Duodenal mucosa (tissue), 2 donors: ENCODE results near the gene PNPLA6.

Experiments
- H3K27ac ChIP-seq: one replicate; pipeline ENCODE4 v1.7.0; 2013; ENCODE audit warnings: low read depth, low read length
- H3K27me3 ChIP-seq, 2 donors: one replicate each; pipeline ENCODE4 v1.7.0; 2013; ENCODE audit warnings: low read length in 2 of 2, control low read depth in 1 of 2; ENCODE audit not compliant: insufficient read depth in 2 of 2, control insufficient read depth in 1 of 2
- H3K36me3 ChIP-seq, 2 donors: one replicate each; pipeline ENCODE4 v1.7.0; 2013; ENCODE audit warnings: low read length in 2 of 2, control low read depth in 1 of 2; ENCODE audit not compliant: insufficient read depth in 2 of 2, control insufficient read depth in 1 of 2
- H3K4me1 ChIP-seq, 2 donors: one replicate each; pipeline ENCODE4 v1.7.0; 2013; ENCODE audit warnings: low read length in 2 of 2, control low read depth in 1 of 2; ENCODE audit not compliant: insufficient read depth in 2 of 2, control insufficient read depth in 1 of 2
- H3K4me3 ChIP-seq, 2 donors: one replicate each; pipeline ENCODE4 v1.7.0; 2013; ENCODE audit warnings: low read length in 2 of 2, low read depth in 1 of 2
- H3K9ac ChIP-seq, 2 donors: one replicate each; pipeline ENCODE4 v1.7.0; 2013; ENCODE audit warnings: low read length in 2 of 2, low read depth in 1 of 2
- H3K9me3 ChIP-seq, 2 donors: one replicate each; pipeline ENCODE4 v1.7.0; 2013; ENCODE audit warnings: low read length in 2 of 2, control low read depth in 1 of 2; ENCODE audit not compliant: control insufficient read depth in 1 of 2

The PNPLA6 gene

GRCh38 chr19:7502552-7502951, 33.0 kb upstream of the PNPLA6 start:
- no peak overlapping the region for H3K27ac ChIP-seq
- H3K9ac ChIP-seq = no peak overlapping the region
- no peaks in the 10 kb centered on the region for H3K9me3 ChIP-seq
- H3K36me3 ChIP-seq = no peaks in the 10 kb centered on the region
- H3K4me3 ChIP-seq = no peak overlapping the region
- H3K4me1 ChIP-seq = peaks cover 9 to 12% of the 10 kb centered on the region in 2 donors
- no peaks in the 10 kb centered on the region for H3K27me3 ChIP-seq

- H3K36me3 ChIP-seq = no peaks in the 10 kb centered on the region
- peaks cover 9 to 17% of the 10 kb centered on the region in 2 donors for H3K4me1 ChIP-seq
- no peaks in the 10 kb centered on the region for H3K9me3 ChIP-seq
- no peaks in the 10 kb centered on the region for H3K27me3 ChIP-seq
- no peak overlapping the region for H3K27ac ChIP-seq
- H3K4me3 ChIP-seq = no peak overlapping the region
- no peak overlapping the region for H3K9ac ChIP-seq
Measured at GRCh38 chr19:7504684-7505083, 30.8 kb upstream of the PNPLA6 start.

- Histone ChIP-seq H3K27ac (no peak overlapping the region), H3K4me3 (peak overlapping the region; percentile 59 to 66)
Measured at GRCh38 chr19:7505288-7505681, 30.2 kb upstream of the PNPLA6 start.

GRCh38 chr19:7505682-7506384, 29.7 kb upstream of the PNPLA6 start:
- no peaks in the 10 kb centered on the region for H3K9me3 ChIP-seq
- H3K36me3 ChIP-seq = no peaks in the 10 kb centered on the region
- peaks cover 9 to 14% of the 10 kb centered on the region in 2 donors for H3K4me1 ChIP-seq
- H3K9ac ChIP-seq = peak overlapping the region; percentile 47 to 51
- H3K4me3 ChIP-seq = peak overlapping the region; percentile 59 to 66
- H3K27ac ChIP-seq = peak overlapping the region; percentile 20
- no peaks in the 10 kb centered on the region for H3K27me3 ChIP-seq

More at GRCh38 chr19:7505288-7505681, 30.2 kb upstream of the PNPLA6 start:
- Histone ChIP-seq H3K9me3 (no peaks in the 10 kb centered on the region), H3K4me1 (peaks cover 9 to 17% of the 10 kb centered on the region in 2 donors), H3K27me3 (no peaks in the 10 kb centered on the region), H3K36me3 (no peaks in the 10 kb centered on the region), H3K9ac (peak overlapping the region; percentile 47 to 51)

- H3K4me1 ChIP-seq = peaks cover 9 to 14% of the 10 kb centered on the region in 2 donors
- no peaks in the 10 kb centered on the region for H3K27me3 ChIP-seq
- H3K36me3 ChIP-seq = no peaks in the 10 kb centered on the region
- no peak overlapping the region for H3K4me3 ChIP-seq
- no peaks in the 10 kb centered on the region for H3K9me3 ChIP-seq
- H3K27ac ChIP-seq = no peak overlapping the region
- H3K9ac ChIP-seq = no peak overlapping the region
Measured at GRCh38 chr19:7506385-7507328, 28.9 kb upstream of the PNPLA6 start.

- no peak overlapping the region for H3K4me3 ChIP-seq
- peaks cover 9 to 14% of the 10 kb centered on the region in 2 donors for H3K4me1 ChIP-seq
- H3K9me3 ChIP-seq = no peaks in the 10 kb centered on the region
- no peak overlapping the region for H3K27ac ChIP-seq
- H3K36me3 ChIP-seq = no peaks in the 10 kb centered on the region
- no peak overlapping the region for H3K9ac ChIP-seq
- no peaks in the 10 kb centered on the region for H3K27me3 ChIP-seq
Measured at GRCh38 chr19:7507884-7508283, 27.6 kb upstream of the PNPLA6 start.

- Histone ChIP-seq H3K36me3 (no peaks in the 10 kb centered on the region), H3K9ac (no peak overlapping the region), H3K27ac (no peak overlapping the region), H3K4me1 (peaks cover 9 to 14% of the 10 kb centered on the region in 2 donors), H3K9me3 (no peaks in the 10 kb centered on the region), H3K27me3 (no peaks in the 10 kb centered on the region), H3K4me3 (no peak overlapping the region)
Measured at GRCh38 chr19:7509625-7510024, 25.9 kb upstream of the PNPLA6 start.

GRCh38 chr19:7512400-7512851, 23.1 kb upstream of the PNPLA6 start:
- no peaks in the 10 kb centered on the region for H3K27me3 ChIP-seq
- H3K4me1 ChIP-seq = peaks cover 13 to 17% of the 10 kb centered on the region in 2 donors
- H3K9ac ChIP-seq = no peak overlapping the region
- no peak overlapping the region for H3K27ac ChIP-seq
- no peaks in the 10 kb centered on the region for H3K36me3 ChIP-seq
- no peaks in the 10 kb centered on the region for H3K9me3 ChIP-seq
- no peak overlapping the region for H3K4me3 ChIP-seq

- Histone ChIP-seq H3K4me3 (no peak overlapping the region), H3K9me3 (no peaks in the 10 kb centered on the region), H3K4me1 (peaks cover 12 to 13% of the 10 kb centered on the region in 2 donors), H3K27ac (no peak overlapping the region), H3K27me3 (no peaks in the 10 kb centered on the region), H3K36me3 (no peaks in the 10 kb centered on the region), H3K9ac (no peak overlapping the region)
Measured at GRCh38 chr19:7513809-7514642, 21.5 kb upstream of the PNPLA6 start.
